KMS-11 (cell line): ENCODE measurements around the gene PRR36.
"Not testable (repeated sequence)": the region's sequence is repeated elsewhere in the genome, so short reads cannot be mapped to it uniquely, and the experiment has no call there.

Source experiments
- H2AFZ ChIP-seq: fragments of 200-600 bp; sonication (generic); 2 replicates; pipeline ENCODE4 v1.6.1; 2016; ENCODE audit warnings: antibody characterized with exemption, mixed run types, low read depth
- H3K27ac ChIP-seq: fragments of 200-600 bp; sonication (generic); 2 replicates; pipeline ENCODE4 v1.6.1; 2016; ENCODE audit warnings: mild to moderate bottlenecking, mixed run types
- H3K27me3 ChIP-seq: fragments of 200-600 bp; sonication (generic); 2 replicates; pipeline ENCODE4 v1.6.1; 2017; ENCODE audit warnings: mild to moderate bottlenecking, low read depth, mixed run types, moderate library complexity; ENCODE audit not compliant: insufficient read depth
- H3K36me3 ChIP-seq: fragments of 200-600 bp; sonication (generic); 2 replicates; pipeline ENCODE4 v1.6.1; 2017; ENCODE audit warnings: mild to moderate bottlenecking, mixed run types; ENCODE audit not compliant: insufficient read depth
- H3K4me1 ChIP-seq: fragments of 200-600 bp; sonication (generic); 2 replicates; pipeline ENCODE4 v1.6.1; 2016; ENCODE audit warnings: mild to moderate bottlenecking, low read depth, mixed run types; ENCODE audit not compliant: poor library complexity, severe bottlenecking
- H3K4me2 ChIP-seq: fragments of 200-600 bp; sonication (generic); 2 replicates; pipeline ENCODE4 v1.7.0; 2016; ENCODE audit warnings: mild to moderate bottlenecking, mixed run types
- H3K4me3 ChIP-seq: fragments of 200-600 bp; sonication (generic); IDR thresholded peaks from 2 replicates; pipeline ENCODE4 v1.6.1; 2017; ENCODE audit warnings: low read depth, low read length, mixed read lengths; ENCODE audit not compliant: insufficient read depth
- H3K79me2 ChIP-seq: fragments of 200-600 bp; sonication (generic); 2 replicates; pipeline ENCODE4 v1.6.1; 2016; ENCODE audit warnings: low read depth, mixed run types; ENCODE audit not compliant: insufficient read depth
- H3K9ac ChIP-seq: fragments of 200-600 bp; sonication (generic); 2 replicates; pipeline ENCODE4 v1.6.1; 2016; ENCODE audit warnings: mild to moderate bottlenecking, mixed run types
- H4K20me1 ChIP-seq: fragments of 200-600 bp; sonication (generic); 2 replicates; pipeline ENCODE4 v1.6.1; 2016; ENCODE audit warnings: mild to moderate bottlenecking, mixed run types; ENCODE audit not compliant: insufficient read depth
- CTCF ChIP-seq: fragments of 200-600 bp; sonication (generic); conservative IDR thresholded peaks from 2 replicates; pipeline ENCODE4 v1.6.1; 2017; ENCODE audit warnings: low read depth, mild to moderate bottlenecking, antibody characterized with exemption, low read length, moderate library complexity, mixed read lengths

Gene PRR36

GRCh38 chr19:7860714-7861618, 13.2 kb downstream of the PRR36 start:
- H3K27ac ChIP-seq, result no peak overlapping the region
- TF ChIP-seq CTCF, result no peak
- no peak overlapping the region for H3K9ac ChIP-seq
- H3K27me3 ChIP-seq, result no peaks in the 10 kb centered on the region
- H2AFZ ChIP-seq, result no peak overlapping the region
- no peak overlapping the region for H3K4me3 ChIP-seq
- H3K79me2 ChIP-seq, result no peaks in the 10 kb centered on the region
- peaks cover 10% of the 10 kb centered on the region for H3K4me1 ChIP-seq
- no peaks in the 10 kb centered on the region for H3K36me3 ChIP-seq
- H3K4me2 ChIP-seq, result no peak overlapping the region
- no peaks in the 10 kb centered on the region for H4K20me1 ChIP-seq

- H3K27ac ChIP-seq, result no peak overlapping the region
- H3K4me1 ChIP-seq, result peaks cover 5% of the 10 kb centered on the region
- TF ChIP-seq CTCF, result no peak
- no peak overlapping the region for H3K9ac ChIP-seq
- no peak overlapping the region for H3K4me2 ChIP-seq
- no peaks in the 10 kb centered on the region for H4K20me1 ChIP-seq
- H2AFZ ChIP-seq, result no peak overlapping the region
- no peaks in the 10 kb centered on the region for H3K27me3 ChIP-seq
- no peaks in the 10 kb centered on the region for H3K36me3 ChIP-seq
- H3K4me3 ChIP-seq, result no peak overlapping the region
- H3K79me2 ChIP-seq, result no peaks in the 10 kb centered on the region
Measured at GRCh38 chr19:7859831-7860713, 14.1 kb downstream of the PRR36 start.

GRCh38 chr19:7859087-7859486, 15.1 kb downstream of the PRR36 start:
- not testable (repeated sequence) for H3K27ac ChIP-seq, H2AFZ ChIP-seq, H3K79me2 ChIP-seq, H4K20me1 ChIP-seq, H3K9ac ChIP-seq, H3K36me3 ChIP-seq, H3K4me1 ChIP-seq, H3K4me2 ChIP-seq, H3K4me3 ChIP-seq, H3K27me3 ChIP-seq

DNA sequence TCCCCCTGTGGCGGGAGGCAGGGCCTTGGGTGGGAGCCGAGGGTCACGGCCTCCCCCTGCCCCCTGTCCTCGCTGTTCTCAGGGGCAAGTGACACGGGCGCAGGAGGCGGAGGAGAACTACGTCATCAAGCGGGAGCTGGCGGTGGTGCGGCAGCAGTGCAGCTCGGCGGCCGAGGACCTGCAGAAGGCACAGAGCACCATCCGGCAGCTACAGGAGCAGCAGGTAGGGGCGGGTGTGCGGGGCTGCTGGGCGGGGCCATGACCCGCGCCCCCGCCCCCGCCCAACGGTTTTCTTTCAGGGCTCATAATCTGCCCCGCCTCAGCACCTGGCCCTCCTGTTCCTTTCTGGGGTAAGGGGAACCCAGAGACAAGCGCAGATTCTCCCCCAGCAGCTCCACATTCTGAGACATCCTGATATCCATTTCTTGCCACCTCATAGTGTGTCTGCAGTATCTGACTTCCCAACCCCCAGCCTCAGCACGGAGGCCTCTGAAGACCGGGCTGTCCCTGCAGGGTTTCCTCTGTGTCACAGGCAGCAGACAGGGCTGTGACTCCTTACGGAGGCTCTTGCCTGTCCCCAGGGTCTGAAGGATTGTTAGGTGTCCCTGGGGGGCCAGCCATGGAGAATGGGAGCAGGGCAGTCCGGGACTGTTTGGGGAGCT, 15.9 kb downstream of the PRR36 start:
- Histone ChIP-seq H3K27me3 (no peaks in the 10 kb centered on the region), H4K20me1 (no peaks in the 10 kb centered on the region), H3K4me3 (no peak overlapping the region), H2AFZ (no peak overlapping the region), H3K9ac (no peak overlapping the region), H3K4me2 (no peak overlapping the region), H3K79me2 (no peaks in the 10 kb centered on the region), H3K27ac (no peak overlapping the region), H3K36me3 (no peaks in the 10 kb centered on the region), H3K4me1 (peaks cover 4% of the 10 kb centered on the region)
- TF ChIP-seq CTCF, result no peak
